T-cell (primary cell): ENCODE data around the gene DDX51. TPM values are rescaled to one million over a fixed set of nuclear protein-coding genes. Genes with fewer than 3 reads are reported as not detected.
"Not testable (repeated sequence)": the region's sequence is repeated elsewhere in the genome, so short reads cannot be mapped to it uniquely, and the experiment has no call there.

ENCODE experiments used
- ATAC-seq, 4 experiments: fragments of 200-7000 bp in 3 of 4; fragments of 150-1000 bp in 1 of 4; cut with Tn5 transposase; replicated peaks in 1 of 4; 1 replicate in 3 of 4; 2 replicates in 1 of 4; pipeline ENCODE4 v1.10.0; 2021; ENCODE audit warnings: moderate library complexity in 3 of 4, mild to moderate bottlenecking in 2 of 4, moderate number of reproducible peaks in 1 of 4
- CTCF ChIA-PET, 2 donors: fragments of 300-600 bp; sonication (Branson Sonifier 250); formaldehyde crosslinking; loops; one replicate each; lab custom pipeline; 2022; ENCODE audit warnings: antibody characterized with exemption in 2 of 2; lab: Charles Lee
- POLR2A ChIA-PET, 2 donors: fragments of 300-600 bp; sonication (Branson Sonifier 250); formaldehyde crosslinking; loops; one replicate each; lab custom pipeline; 2022; ENCODE audit warnings: antibody characterized with exemption in 2 of 2; lab: Charles Lee
- DNase-seq, 35 experiments: peaks; one replicate each; pipeline versions ENCODE4 v3.0.0 to v3.0.0-alpha.2; 2013 to 2023
- H3K27ac ChIP-seq: one replicate; pipeline ENCODE4 v1.5.1; 2013; ENCODE audit warnings: low read length
- H3K27me3 ChIP-seq, 2 experiments: replicated peaks in 1 of 2; 1 replicate in 1 of 2; 2 replicates in 1 of 2; pipeline versions ENCODE4 v1.6.1 to v1.7.0; 2013; ENCODE audit warnings: low read length in 1 of 2, mixed read lengths in 1 of 2; ENCODE audit not compliant: control insufficient read depth in 2 of 2, insufficient read depth in 2 of 2; ENCODE audit errors: extremely low read depth in 1 of 2
- H3K36me3 ChIP-seq, 2 donors: 1 replicate in 1 of 2; 2 replicates in 1 of 2; pipeline versions ENCODE4 v1.6.1 to v1.7.0; 2013; ENCODE audit warnings: low read length in 1 of 2; ENCODE audit not compliant: control insufficient read depth in 2 of 2, insufficient read depth in 1 of 2; ENCODE audit errors: extremely low read depth in 1 of 2
- H3K4me1 ChIP-seq, 2 experiments: 1 replicate in 1 of 2; 2 replicates in 1 of 2; pipeline versions ENCODE4 v1.6.1 to v1.7.0; 2013; ENCODE audit warnings: low read length in 2 of 2, mixed read lengths in 1 of 2; ENCODE audit not compliant: insufficient read depth in 2 of 2, control insufficient read depth in 1 of 2; ENCODE audit errors: extremely low read depth in 1 of 2
- H3K4me3 ChIP-seq, 2 donors: 1 replicate in 1 of 2; 2 replicates in 1 of 2; pipeline versions ENCODE4 v1.5.1 to v1.7.0; 2013; ENCODE audit warnings: mild to moderate bottlenecking in 2 of 2, low read length in 1 of 2, moderate library complexity in 1 of 2; ENCODE audit not compliant: control insufficient read depth in 1 of 2; ENCODE audit errors: extremely low read depth in 1 of 2
- H3K9me3 ChIP-seq: 2 replicates; pipeline ENCODE4 v1.7.0; 2013
- H3K27ac Mint-ChIP-seq, 2 donors: one replicate each; pipeline ENCODE4 v1.8.0; 2020 to 2021; ENCODE audit warnings: mild to moderate bottlenecking in 2 of 2, mixed read lengths in 2 of 2
- H3K27me3 Mint-ChIP-seq, 2 donors: one replicate each; pipeline ENCODE4 v1.8.0; 2021 to 2022; ENCODE audit warnings: mixed read lengths in 2 of 2
- H3K36me3 Mint-ChIP-seq: one replicate; pipeline ENCODE4 v1.8.0; 2021; ENCODE audit warnings: mixed read lengths
- H3K4me1 Mint-ChIP-seq, 3 donors: one replicate each; pipeline ENCODE4 v1.8.0; 2020 to 2022; ENCODE audit warnings: mixed read lengths in 3 of 3, mild to moderate bottlenecking in 1 of 3
- H3K4me3 Mint-ChIP-seq, 3 donors: one replicate each; pipeline ENCODE4 v1.8.0; 2020 to 2022; ENCODE audit warnings: mild to moderate bottlenecking in 3 of 3, mixed read lengths in 3 of 3, moderate library complexity in 3 of 3
- H3K9me3 Mint-ChIP-seq, 3 donors: one replicate each; pipeline ENCODE4 v1.8.0; 2020 to 2022; ENCODE audit warnings: mixed read lengths in 3 of 3
- WGBS: methylation state at CpG from one replicate; pipeline ENCODE4 v1.1.5; 2013; ENCODE audit warnings: missing lambda C conversion rate; ENCODE audit not compliant: insufficient coverage; 5-methylcytosine and 5-hydroxymethylcytosine counted together
- total RNA-seq, 35 experiments: library from RNA in 6 of 35; stranded (reverse) in 6 of 35; fragments of 120-200 nt in 1 of 35; gene quantifications; one replicate each; pipeline versions ENCODE4 v1.2.1 to v1.2.4 and lab custom pipeline; 2013 to 2026

The DDX51 gene
- total RNA-seq, 5 donors from 2014 or later (not counting 1 experiment from before 2014, with no cell fraction given) = 41.9 to 58.6 (median 49.0) TPM

- no peak overlapping the region for H3K4me3 ChIP-seq
- Mint-ChIP-seq H3K4me1 (peaks cover 0 to 2% (median 0%) of the 10 kb centered on the region in 3 donors), H3K36me3 (peaks cover 37% of the 10 kb centered on the region), H3K4me3 (no peak overlapping the region), H3K27me3 (no peaks in the 10 kb centered on the region), H3K27ac (no peak overlapping the region), H3K9me3 (no peaks in the 10 kb centered on the region)
- no peaks in the 10 kb centered on the region for H3K27me3 ChIP-seq
- CTCF ChIA-PET = no interaction called here
- H3K9me3 ChIP-seq = no peaks in the 10 kb centered on the region
- WGBS = 98% methylated on average over 6 of the region's 8 CpGs
- no peaks in the 10 kb centered on the region for H3K4me1 ChIP-seq
- no peak overlapping the region for H3K27ac ChIP-seq
- H3K36me3 ChIP-seq = peaks cover 5 to 32% of the 10 kb centered on the region in 2 donors
- no peak for DNase-seq
- no peak for ATAC-seq
- POLR2A ChIA-PET = no interaction called here
Observed at GRCh38 chr12:132109741-132110140, 34.4 kb downstream of the DDX51 start.

GRCh38 chr12:132108211-132108832 lies 35.8 kb downstream of the DDX51 start:
- Histone ChIP-seq H3K27ac (no peak overlapping the region), H3K36me3 (peaks cover 2 to 24% of the 10 kb centered on the region in 2 donors), H3K9me3 (no peaks in the 10 kb centered on the region), H3K4me1 (no peaks in the 10 kb centered on the region), H3K4me3 (no peak overlapping the region), H3K27me3 (no peaks in the 10 kb centered on the region)
- Mint-ChIP-seq H3K27me3 (no peaks in the 10 kb centered on the region), H3K4me1 (peaks cover 0 to 2% (median 0%) of the 10 kb centered on the region in 3 donors), H3K9me3 (no peaks in the 10 kb centered on the region), H3K36me3 (peaks cover 26% of the 10 kb centered on the region), H3K27ac (no peak overlapping the region), H3K4me3 (no peak overlapping the region)
- DNase-seq (no peak), ATAC-seq (no peak)
- POLR2A ChIA-PET = no interaction called here
- CTCF ChIA-PET = no interaction called here
- WGBS = 92% methylated on average over 15 of the region's 16 CpGs

GRCh38 chr12:132106921-132107320 lies 37.2 kb downstream of the DDX51 start:
- peaks cover 26% of the 10 kb centered on the region for H3K36me3 Mint-ChIP-seq
- Histone ChIP-seq H3K4me1 (no peaks in the 10 kb centered on the region), H3K9me3 (no peaks in the 10 kb centered on the region), H3K4me3 (no peak overlapping the region), H3K27ac (no peak overlapping the region), H3K27me3 (no peaks in the 10 kb centered on the region), H3K36me3 (peaks cover 2 to 23% of the 10 kb centered on the region in 2 donors)
- ATAC-seq (no peak), DNase-seq (no peak)
- CTCF ChIA-PET = no interaction called here
- peaks cover 0 to 2% (median 0%) of the 10 kb centered on the region in 3 donors for H3K4me1 Mint-ChIP-seq
- no peaks in the 10 kb centered on the region for H3K9me3 Mint-ChIP-seq
- 93% methylated on average over 2 of the region's 7 CpGs for WGBS
- H3K4me3 Mint-ChIP-seq = no peak overlapping the region
- H3K27ac Mint-ChIP-seq = no peak overlapping the region
- H3K27me3 Mint-ChIP-seq = no peaks in the 10 kb centered on the region
- POLR2A ChIA-PET = interaction anchor here in 1 of 2 donors (0.5 kb wide), 1 partner anchor 14 kb away, joined by 5 read pairs; no protein-coding TSS in a partner anchor

- Histone ChIP-seq H3K27me3 (no peaks in the 10 kb centered on the region), H3K9me3 (no peaks in the 10 kb centered on the region), H3K4me3 (no peak overlapping the region), H3K4me1 (no peaks in the 10 kb centered on the region), H3K36me3 (peaks cover 7 to 9% of the 10 kb centered on the region in 2 donors), H3K27ac (no peak overlapping the region)
- H3K27me3 Mint-ChIP-seq = no peaks in the 10 kb centered on the region
- CTCF ChIA-PET = no interaction called here
- peaks cover 19% of the 10 kb centered on the region for H3K36me3 Mint-ChIP-seq
- ATAC-seq (no peak), DNase-seq (no peak)
- H3K27ac Mint-ChIP-seq = no peak overlapping the region
- H3K4me1 Mint-ChIP-seq = peaks cover 0 to 2% (median 0%) of the 10 kb centered on the region in 3 donors
- WGBS = 95% methylated on average over 6 of the region's 6 CpGs
- H3K4me3 Mint-ChIP-seq = no peak overlapping the region
- POLR2A ChIA-PET = no interaction called here
- H3K9me3 Mint-ChIP-seq = no peaks in the 10 kb centered on the region
Observed at GRCh38 chr12:132105467-132105866, 38.7 kb downstream of the DDX51 start.

GRCh38 chr12:132103542-132104308 lies 40.4 kb downstream of the DDX51 start:
- peaks cover 18% of the 10 kb centered on the region in 2 donors for H3K36me3 ChIP-seq
- Mint-ChIP-seq H3K4me3 (no peak overlapping the region), H3K36me3 (peaks cover 19% of the 10 kb centered on the region), H3K27me3 (no peaks in the 10 kb centered on the region), H3K27ac (no peak overlapping the region), H3K9me3 (no peaks in the 10 kb centered on the region), H3K4me1 (peaks cover 0 to 2% (median 2%) of the 10 kb centered on the region in 3 donors)
- ChIA-PET POLR2A (no interaction called here), CTCF (no interaction called here)
- no peak for ATAC-seq
- WGBS = 100% methylated on average over 15 of the region's 26 CpGs
- no peaks in the 10 kb centered on the region for H3K9me3 ChIP-seq
- no peak overlapping the region for H3K4me3 ChIP-seq
- no peaks in the 10 kb centered on the region for H3K27me3 ChIP-seq
- no peak overlapping the region for H3K27ac ChIP-seq
- no peaks in the 10 kb centered on the region for H3K4me1 ChIP-seq
- no peak for DNase-seq

- H3K27ac ChIP-seq, CTCF ChIA-PET, H3K4me3 ChIP-seq, H3K27me3 Mint-ChIP-seq, DNase-seq, ATAC-seq, H3K27me3 ChIP-seq, POLR2A ChIA-PET, H3K4me1 ChIP-seq, H3K9me3 ChIP-seq, H3K27ac Mint-ChIP-seq, H3K4me3 Mint-ChIP-seq, H3K9me3 Mint-ChIP-seq, H3K4me1 Mint-ChIP-seq: not testable (repeated sequence)
- WGBS = 89% methylated on average over 13 of the region's 14 CpGs
- H3K36me3 ChIP-seq = peaks cover 16% of the 10 kb centered on the region in 2 donors
- H3K36me3 Mint-ChIP-seq = peaks cover 23% of the 10 kb centered on the region
Observed at GRCh38 chr12:132103072-132103471, 41.0 kb downstream of the DDX51 start.
